Measurements from ENCODE around the gene DDX18. TPM values are rescaled to one million over a fixed set of nuclear protein-coding genes. Genes with fewer than 3 reads are reported as not detected.

Gene DDX18
- total and polyA plus RNA-seq, 4 donors, result 16.3 to 34.4 (median 23.3) TPM

GRCh38 chr2:117850015-117850414 is 35.5 kb downstream of the DDX18 start:
- no peak for TF ChIP-seq HNF4G (IDR thresholded peaks at IDR 0.05)
- no peak for TF ChIP-seq JUND (IDR thresholded peaks at IDR 0.05)
- TF ChIP-seq MAX (IDR thresholded peaks at IDR 0.05), result no peak
- TF ChIP-seq NR2F2 (IDR thresholded peaks at IDR 0.05), result no peak
- TF ChIP-seq SP1 (IDR thresholded peaks at IDR 0.05), result no peak
- TF ChIP-seq CTCF (IDR thresholded peaks at IDR 0.05; ENCODE audit: low read depth, low read length, missing input control), result no peak
- TF ChIP-seq HNF4A (conservative IDR thresholded peaks at IDR 0.05), result no peak
- no peak for TF ChIP-seq YY1 (IDR thresholded peaks at IDR 0.05)
- TF ChIP-seq REST (IDR thresholded peaks at IDR 0.05), result no peak
- TF ChIP-seq ZBTB33 (IDR thresholded peaks at IDR 0.05), result no peak
- TF ChIP-seq RXRA (IDR thresholded peaks at IDR 0.05), result no peak
- no peak for TF ChIP-seq TAF1 (conservative IDR thresholded peaks at IDR 0.05)
- TF ChIP-seq ATF3 (IDR thresholded peaks at IDR 0.05), result no peak
- DNase-seq (ENCODE audit: low spot score), result no peak
- Histone ChIP-seq H3K4me1 (ENCODE audit: control insufficient read depth in 4 of 4, insufficient read depth in 4 of 4, low read length in 3 of 4) (no peaks in the 10 kb centered on the region), H3K9ac (ENCODE audit: low read depth in 1 of 2, low read length in 2 of 2) (no peak overlapping the region), H3K36me3 (ENCODE audit: control insufficient read depth in 4 of 4, insufficient read depth in 3 of 4, low read depth in 1 of 4, low read length in 3 of 4) (no peaks in the 10 kb centered on the region), H3K27ac (ENCODE audit: low read depth in 1 of 2, low read length in 2 of 2) (no peak overlapping the region), H3K4me3 (ENCODE audit: low read depth in 1 of 3, low read length in 3 of 3) (no peak overlapping the region), H3K9me3 (ENCODE audit: control insufficient read depth in 4 of 4, low read length in 3 of 4) (no peaks in the 10 kb centered on the region), H3K27me3 (ENCODE audit: control insufficient read depth in 4 of 4, insufficient read depth in 4 of 4, low read length in 3 of 4) (peaks cover 0 to 16% (median 4%) of the 10 kb centered on the region in 4 donors)
- WGBS, result 8% methylated on average over 7 of the region's 7 CpGs

GRCh38 chr2:117850461-117850860 is 36.0 kb downstream of the DDX18 start:
- H3K9me3 ChIP-seq (ENCODE audit: control insufficient read depth in 4 of 4, low read length in 3 of 4), result no peaks in the 10 kb centered on the region
- 6% methylated on average over 4 of the region's 4 CpGs for WGBS
- H3K27ac ChIP-seq (ENCODE audit: low read depth in 1 of 2, low read length in 2 of 2), result no peak overlapping the region
- no peak overlapping the region for H3K9ac ChIP-seq (ENCODE audit: low read depth in 1 of 2, low read length in 2 of 2)
- no peaks in the 10 kb centered on the region for H3K36me3 ChIP-seq (ENCODE audit: control insufficient read depth in 4 of 4, insufficient read depth in 3 of 4, low read depth in 1 of 4, low read length in 3 of 4)
- no peak for DNase-seq (ENCODE audit: low spot score)
- no peak for TF ChIP-seq CTCF (IDR thresholded peaks at IDR 0.05; ENCODE audit: low read depth, low read length, missing input control)
- TF ChIP-seq YY1 (IDR thresholded peaks at IDR 0.05), result no peak
- no peak for TF ChIP-seq RAD21 (IDR thresholded peaks at IDR 0.05)
- TF ChIP-seq NR2F2 (IDR thresholded peaks at IDR 0.05), result no peak
- no peak for TF ChIP-seq GABPA (IDR thresholded peaks at IDR 0.05 in 1 of 2, conservative IDR thresholded peaks at IDR 0.05 in 1 of 2)
- TF ChIP-seq ATF3 (IDR thresholded peaks at IDR 0.05), result no peak
- no peak for TF ChIP-seq ZBTB33 (IDR thresholded peaks at IDR 0.05)
- TF ChIP-seq EGR1 (IDR thresholded peaks at IDR 0.05; ENCODE audit: low read depth in 2 of 2), result no peak
- TF ChIP-seq HNF4G (IDR thresholded peaks at IDR 0.05), result no peak
- no peak for TF ChIP-seq HNF4A (conservative IDR thresholded peaks at IDR 0.05)
- no peak for TF ChIP-seq JUND (IDR thresholded peaks at IDR 0.05)
- TF ChIP-seq RXRA (IDR thresholded peaks at IDR 0.05), result no peak
- no peak for TF ChIP-seq SP1 (IDR thresholded peaks at IDR 0.05)
- H3K27me3 ChIP-seq (ENCODE audit: control insufficient read depth in 4 of 4, insufficient read depth in 4 of 4, low read length in 3 of 4), result peaks cover 0 to 16% (median 4%) of the 10 kb centered on the region in 4 donors
- H3K4me3 ChIP-seq (ENCODE audit: low read depth in 1 of 3, low read length in 3 of 3), result no peak overlapping the region
- no peaks in the 10 kb centered on the region for H3K4me1 ChIP-seq (ENCODE audit: control insufficient read depth in 4 of 4, insufficient read depth in 4 of 4, low read length in 3 of 4)
